Measurements from ENCODE around the gene SYMPK.

The SYMPK gene

GRCh38 chr19:45765702-45766295 is 97.1 kb downstream of the SYMPK start:
- no peak for DNase-seq

Measured in fibroblast of skin of right quadriceps (primary cell).